A549 (cell line): ENCODE results near the gene NKTR.

Experiments
- EP300 ChIP-seq, 2 experiments: fragments of >200 bp; sonication (Bioruptor Twin); formaldehyde crosslinking; IDR thresholded peaks; 2 replicates in 1 of 2; 3 replicates in 1 of 2; pipeline ENCODE4 v1.6.1; 2016 to 2017
- JUN ChIP-seq, 2 experiments: fragments of >200 bp; sonication (Bioruptor Twin); formaldehyde crosslinking; IDR thresholded peaks; 2 replicates in 1 of 2; 3 replicates in 1 of 2; pipeline ENCODE4 v1.6.1; 2016 to 2017
- JUNB ChIP-seq: fragments of >200 bp; sonication (Bioruptor Twin); formaldehyde crosslinking; IDR thresholded peaks from 2 replicates; pipeline ENCODE4 v1.6.1; 2016
- KDM1A ChIP-seq: fragments of 200-600 bp; sonication (generic); IDR thresholded peaks from 2 replicates; pipeline ENCODE4 v1.6.1; 2016; ENCODE audit warnings: low read depth, mild to moderate bottlenecking
- MAZ ChIP-seq: fragments of 150-350 bp; IDR thresholded peaks from 2 replicates; pipeline ENCODE4 v1.6.1; 2014; ENCODE audit warnings: antibody characterized with exemption, low read depth, low read length, borderline replicate concordance
- NFE2L2 ChIP-seq: fragments of 150-350 bp; conservative IDR thresholded peaks from 2 replicates; pipeline ENCODE4 v1.6.1; 2014; ENCODE audit warnings: low read length
- RAD21 ChIP-seq, 2 experiments: fragments of >200 bp in 1 of 2; sonication (Bioruptor Twin) in 1 of 2; formaldehyde crosslinking in 1 of 2; IDR thresholded peaks in 1 of 2; conservative IDR thresholded peaks in 1 of 2; 2 replicates in 1 of 2; 3 replicates in 1 of 2; pipeline ENCODE4 v1.6.1; 2012 to 2018; ENCODE audit warnings: inconsistent platforms in 1 of 2
- TF ChIP-seq, protein P1 (sequence below): fragments of >200 bp; sonication (Bioruptor Twin); formaldehyde crosslinking; IDR thresholded peaks from 3 replicates; pipeline ENCODE4 v1.5.1; 2016
- TF ChIP-seq, protein P2 (sequence below): fragments of 150-350 bp; IDR thresholded peaks from 2 replicates; pipeline ENCODE4 v1.6.1; 2014; ENCODE audit warnings: low read depth, mild to moderate bottlenecking, low read length

DNA sequence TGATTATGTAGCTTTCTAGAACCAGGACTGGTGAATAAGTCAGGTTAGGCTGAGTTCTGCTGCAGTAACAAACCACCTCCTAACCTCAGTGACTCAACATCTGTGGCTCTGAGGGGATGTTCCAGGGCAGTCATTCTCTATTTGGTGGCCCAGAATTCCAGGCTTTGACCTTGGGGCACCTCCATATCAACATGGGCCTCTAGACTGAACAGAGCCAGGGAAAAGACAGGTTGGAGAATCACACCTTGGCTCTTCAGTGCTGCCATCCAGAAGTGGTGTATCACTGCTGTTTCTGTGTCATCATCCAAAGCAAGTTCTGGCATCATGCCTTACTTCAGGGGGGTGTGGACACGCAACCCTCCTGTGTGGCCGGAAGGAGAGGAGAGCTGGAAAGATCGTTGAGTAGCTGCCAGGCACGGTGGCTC, 68.3 kb downstream of the NKTR start:
- no peak for TF ChIP-seq KDM1A
- no peak for TF ChIP-seq NFE2L2
- TF ChIP-seq, protein P1, sequence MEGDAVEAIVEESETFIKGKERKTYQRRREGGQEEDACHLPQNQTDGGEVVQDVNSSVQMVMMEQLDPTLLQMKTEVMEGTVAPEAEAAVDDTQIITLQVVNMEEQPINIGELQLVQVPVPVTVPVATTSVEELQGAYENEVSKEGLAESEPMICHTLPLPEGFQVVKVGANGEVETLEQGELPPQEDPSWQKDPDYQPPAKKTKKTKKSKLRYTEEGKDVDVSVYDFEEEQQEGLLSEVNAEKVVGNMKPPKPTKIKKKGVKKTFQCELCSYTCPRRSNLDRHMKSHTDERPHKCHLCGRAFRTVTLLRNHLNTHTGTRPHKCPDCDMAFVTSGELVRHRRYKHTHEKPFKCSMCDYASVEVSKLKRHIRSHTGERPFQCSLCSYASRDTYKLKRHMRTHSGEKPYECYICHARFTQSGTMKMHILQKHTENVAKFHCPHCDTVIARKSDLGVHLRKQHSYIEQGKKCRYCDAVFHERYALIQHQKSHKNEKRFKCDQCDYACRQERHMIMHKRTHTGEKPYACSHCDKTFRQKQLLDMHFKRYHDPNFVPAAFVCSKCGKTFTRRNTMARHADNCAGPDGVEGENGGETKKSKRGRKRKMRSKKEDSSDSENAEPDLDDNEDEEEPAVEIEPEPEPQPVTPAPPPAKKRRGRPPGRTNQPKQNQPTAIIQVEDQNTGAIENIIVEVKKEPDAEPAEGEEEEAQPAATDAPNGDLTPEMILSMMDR: no peak
- no peak for TF ChIP-seq JUN (IDR thresholded peaks at IDR 0.05)
- no peak for TF ChIP-seq EP300 (IDR thresholded peaks at IDR 0.05)
- TF ChIP-seq RAD21 (conservative IDR thresholded peaks at IDR 0.05 in 1 of 2, IDR thresholded peaks at IDR 0.05 in 1 of 2): no peak
- TF ChIP-seq MAZ: no peak
- TF ChIP-seq JUNB: no peak
- TF ChIP-seq, protein P2, sequence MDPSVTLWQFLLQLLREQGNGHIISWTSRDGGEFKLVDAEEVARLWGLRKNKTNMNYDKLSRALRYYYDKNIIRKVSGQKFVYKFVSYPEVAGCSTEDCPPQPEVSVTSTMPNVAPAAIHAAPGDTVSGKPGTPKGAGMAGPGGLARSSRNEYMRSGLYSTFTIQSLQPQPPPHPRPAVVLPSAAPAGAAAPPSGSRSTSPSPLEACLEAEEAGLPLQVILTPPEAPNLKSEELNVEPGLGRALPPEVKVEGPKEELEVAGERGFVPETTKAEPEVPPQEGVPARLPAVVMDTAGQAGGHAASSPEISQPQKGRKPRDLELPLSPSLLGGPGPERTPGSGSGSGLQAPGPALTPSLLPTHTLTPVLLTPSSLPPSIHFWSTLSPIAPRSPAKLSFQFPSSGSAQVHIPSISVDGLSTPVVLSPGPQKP: no peak
